Erythroblast (primary cell): Measurements from ENCODE around the gene KLKB1.

Experiments used
- DNase-seq, 2 experiments: peaks; one replicate each; lab custom pipeline; 2025; lab: John Stamatoyannopoulos, UW
- GATA1 ChIP-seq: IDR thresholded peaks from 2 replicates; pipeline ENCODE4 v1.6.1; 2011; ENCODE audit warnings: low read depth, mild to moderate bottlenecking, control low read depth, low read length, moderate library complexity
- POLR2A ChIP-seq: IDR thresholded peaks from 2 replicates; pipeline ENCODE4 v1.6.1; 2011; ENCODE audit warnings: mild to moderate bottlenecking, low read length

Gene KLKB1

GRCh38 chr4:186204103-186204559, 23.2 kb upstream of the KLKB1 start:
- DNase-seq, result no peak
- TF ChIP-seq GATA1, result no peak
- peak; percentile 32 for TF ChIP-seq POLR2A

GRCh38 chr4:186204686-186205085, 22.6 kb upstream of the KLKB1 start:
- TF ChIP-seq GATA1 (no peak), POLR2A (no peak)
- DNase-seq, result no peak

- TF ChIP-seq GATA1, result no peak
- DNase-seq, result no peak
These were observed 22.2 kb upstream of the KLKB1 start for GRCh38 chr4:186205156-186205555.

GRCh38 chr4:186216465-186217024, 10.8 kb upstream of the KLKB1 start:
- DNase-seq, result no peak
- no peak for TF ChIP-seq POLR2A
- TF ChIP-seq GATA1, result no peak

- DNase-seq, result no peak
- TF ChIP-seq GATA1 (no peak), POLR2A (no peak)
These were observed 9.5 kb upstream of the KLKB1 start for GRCh38 chr4:186217733-186218293.

GRCh38 chr4:186221624-186222023, 5.7 kb upstream of the KLKB1 start:
- no peak for TF ChIP-seq GATA1
- no peak for TF ChIP-seq POLR2A
- no peak for DNase-seq

- DNase-seq, result no peak
- TF ChIP-seq GATA1 (no peak), POLR2A (no peak)
These were observed 1.5 kb upstream of the KLKB1 start for GRCh38 chr4:186225848-186226247.

- TF ChIP-seq POLR2A (no peak), GATA1 (no peak)
These were observed 652 bp upstream of the KLKB1 start for GRCh38 chr4:186226521-186227189.

GRCh38 chr4:186227744-186228513, 622 bp downstream of the KLKB1 start:
- DNase-seq, result no peak
- no peak for TF ChIP-seq POLR2A
- no peak for TF ChIP-seq GATA1

More at GRCh38 chr4:186226521-186227189, 652 bp upstream of the KLKB1 start:
- no peak for DNase-seq

- no peak for TF ChIP-seq POLR2A
- no peak for DNase-seq
These were observed 1.2 kb downstream of the KLKB1 start for GRCh38 chr4:186228514-186228894.

GRCh38 chr4:186234367-186234766, 7.1 kb downstream of the KLKB1 start:
- TF ChIP-seq POLR2A (no peak), GATA1 (no peak)
- DNase-seq, result no peak

GRCh38 chr4:186236126-186236525, 8.8 kb downstream of the KLKB1 start:
- no peak for DNase-seq

GRCh38 chr4:186240452-186240847, 13.1 kb downstream of the KLKB1 start:
- no peak for TF ChIP-seq GATA1
- no peak for TF ChIP-seq POLR2A
- no peak for DNase-seq

More at GRCh38 chr4:186236126-186236525, 8.8 kb downstream of the KLKB1 start:
- TF ChIP-seq GATA1 (no peak), POLR2A (no peak)

GRCh38 chr4:186240848-186241491, 13.7 kb downstream of the KLKB1 start:
- no peak for DNase-seq
- TF ChIP-seq GATA1 (no peak), POLR2A (no peak)
